GM21717 (cell line): ENCODE results near the gene HEPN1.
"Not testable (repeated sequence)": the region's sequence is repeated elsewhere in the genome, so short reads cannot be mapped to it uniquely, and the experiment has no call there.

Experiments
- ATAC-seq: cut with Tn5 transposase; IDR thresholded peaks from one replicate; pipeline ENCODE4 v1.9.1; 2021; ENCODE audit warnings: mild to moderate bottlenecking, moderate library complexity; ENCODE audit not compliant: unreplicated experiment

The HEPN1 gene

GRCh38 chr11:124938970-124939369 is 19.9 kb downstream of the HEPN1 start:
- no peak for ATAC-seq

DNA sequence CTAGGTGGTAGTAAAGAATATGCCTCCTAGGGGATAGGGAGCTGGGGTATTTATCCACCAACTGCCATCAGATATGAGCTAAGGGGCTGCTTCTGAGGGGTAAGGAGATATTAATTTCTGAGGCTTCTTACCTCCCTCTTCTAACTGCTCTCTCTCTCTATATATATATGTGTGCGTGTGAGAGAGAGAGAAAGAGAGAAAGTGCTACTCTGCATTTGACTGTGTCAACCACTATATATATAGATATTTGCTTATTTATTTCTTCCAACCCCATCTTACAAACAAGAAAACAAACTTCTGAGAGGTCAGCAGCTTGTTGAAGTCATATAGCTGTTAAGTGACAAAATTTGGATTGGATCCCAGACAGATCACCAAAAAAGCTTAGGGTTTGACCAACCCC is 22.7 kb downstream of the HEPN1 start:
- ATAC-seq, result no peak

DNA sequence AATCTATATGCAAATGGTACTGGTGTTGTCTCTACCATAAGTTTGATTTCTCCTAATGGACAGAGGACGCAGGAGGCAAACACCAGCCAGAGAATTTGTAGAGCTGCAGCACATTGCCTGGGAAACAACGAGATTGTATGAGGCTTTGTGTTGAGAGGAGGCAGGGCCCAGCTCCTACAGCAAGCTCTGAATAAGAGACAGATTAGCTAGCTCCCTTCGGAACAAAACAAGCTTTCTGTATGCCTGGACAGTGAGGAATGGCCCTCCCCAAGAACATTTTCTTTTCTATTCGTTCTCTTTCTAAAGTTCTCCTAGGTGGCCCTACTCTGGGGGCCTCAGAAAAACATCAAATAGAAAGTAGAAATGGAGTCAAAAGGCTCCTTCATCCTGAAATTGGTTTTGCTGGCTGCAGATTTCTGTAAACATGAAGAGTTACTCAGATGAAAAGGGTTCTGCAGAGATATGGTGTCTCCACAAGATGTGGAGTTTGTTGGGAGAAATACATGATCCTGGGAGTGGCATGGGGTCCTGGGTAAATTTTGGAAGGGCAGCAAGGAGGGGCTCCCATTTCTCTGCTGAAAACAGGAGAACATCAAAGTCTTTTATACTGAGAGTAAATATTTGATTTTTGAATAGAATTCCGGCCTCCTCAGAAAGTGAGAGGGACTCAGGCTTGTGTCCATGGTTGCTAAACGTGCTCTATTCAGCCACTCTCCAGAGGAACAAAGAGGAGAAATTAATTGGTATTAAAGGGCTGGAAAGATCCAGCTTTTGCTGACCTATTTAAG is 23.6 kb downstream of the HEPN1 start:
- no peak for ATAC-seq

DNA sequence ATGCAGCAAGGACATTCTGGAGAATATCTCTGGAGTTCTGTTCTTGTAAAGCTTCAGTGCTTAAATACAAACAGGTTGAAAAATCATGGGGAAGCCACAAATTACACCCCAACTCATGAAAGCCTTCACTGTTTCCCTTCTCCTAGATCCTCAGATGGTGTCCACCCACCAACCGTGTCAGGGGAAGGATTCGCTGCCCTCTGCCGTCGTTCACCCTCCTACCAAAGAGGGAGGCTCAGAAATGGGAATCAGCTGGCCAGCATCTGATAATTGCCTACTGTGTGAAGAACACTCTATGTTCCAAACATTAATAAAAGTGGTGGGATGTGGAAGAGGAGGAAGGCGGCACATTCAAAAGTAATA is 24.2 kb downstream of the HEPN1 start:
- no peak for ATAC-seq

DNA sequence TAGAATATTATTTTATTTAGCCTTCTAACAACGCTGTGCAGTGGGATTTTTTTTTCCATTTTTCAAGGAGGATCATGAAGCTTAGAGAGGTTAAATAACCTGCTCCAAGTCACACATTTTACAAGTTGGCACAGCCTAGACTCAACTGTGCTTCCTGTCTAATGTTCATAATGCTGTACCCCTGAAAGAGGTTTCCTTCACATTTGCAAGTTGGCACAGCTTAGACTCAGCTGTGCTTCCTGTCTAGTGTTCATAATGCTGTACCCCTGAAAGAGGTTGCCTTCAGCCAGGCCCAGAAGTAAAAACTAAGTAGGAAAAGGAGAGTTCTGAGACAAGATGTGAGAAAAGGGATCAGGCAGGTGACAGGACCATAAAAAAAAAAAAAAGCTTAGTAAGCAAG is 24.7 kb downstream of the HEPN1 start:
- no peak for ATAC-seq

- ATAC-seq, result no peak
Observed at GRCh38 chr11:124944565-124944964, 25.5 kb downstream of the HEPN1 start.

GRCh38 chr11:124945826-124946225 is 26.8 kb downstream of the HEPN1 start:
- ATAC-seq, result no peak

DNA sequence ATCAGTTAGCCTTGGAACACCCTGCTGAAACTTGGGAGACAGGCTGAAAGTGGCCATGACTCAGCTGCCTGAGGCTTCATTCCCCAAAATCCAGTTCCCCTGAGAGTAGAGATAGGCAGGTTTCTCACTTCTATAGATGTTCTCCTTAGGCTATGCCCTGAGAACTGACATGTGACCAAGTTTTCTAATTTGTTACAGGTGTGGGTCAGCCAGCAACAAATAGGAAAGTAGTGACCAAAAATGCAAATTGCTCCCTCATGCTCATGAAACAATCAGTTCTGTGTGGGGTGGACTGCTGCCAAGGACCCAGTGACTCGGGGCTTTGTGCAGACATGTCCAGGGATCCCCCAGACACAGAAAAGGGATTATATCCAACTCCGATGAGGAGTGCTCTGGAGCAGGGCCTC is 27.7 kb downstream of the HEPN1 start:
- no peak for ATAC-seq

DNA sequence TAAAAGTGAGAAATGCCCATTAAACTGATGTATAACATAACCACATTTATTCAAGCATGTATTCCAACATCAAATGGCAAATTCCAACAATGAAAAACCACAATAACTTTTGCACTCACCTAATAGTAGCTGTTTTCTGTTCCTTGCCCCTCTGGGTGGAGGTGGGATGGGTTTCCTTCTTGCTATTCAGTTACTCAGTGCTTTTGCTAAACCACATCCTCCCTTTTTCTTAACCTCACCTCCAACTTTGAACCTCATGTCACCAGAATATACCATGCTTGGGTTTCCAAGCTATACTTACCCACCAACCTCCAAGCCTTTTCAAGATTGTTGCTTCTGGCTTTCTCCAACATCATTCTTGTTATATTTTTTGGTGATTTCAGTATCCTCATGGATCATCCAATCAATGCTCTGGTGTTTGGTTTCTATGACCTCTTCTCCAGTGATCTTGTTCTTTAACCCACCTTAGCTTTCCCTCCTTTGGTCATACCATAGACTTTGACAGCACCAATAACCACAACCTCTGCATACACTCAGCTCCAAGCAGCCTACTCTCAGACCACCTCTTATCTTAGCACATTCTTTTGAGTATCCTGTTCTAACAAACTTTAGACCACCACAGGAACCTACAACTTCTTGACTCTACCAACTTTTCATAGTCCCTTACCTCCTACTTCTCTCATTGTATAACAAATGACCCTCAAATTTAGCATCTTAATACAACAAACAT is 31.7 kb downstream of the HEPN1 start:
- ATAC-seq, result no peak

GRCh38 chr11:124951341-124951740 is 32.3 kb downstream of the HEPN1 start:
- ATAC-seq, result no peak

DNA sequence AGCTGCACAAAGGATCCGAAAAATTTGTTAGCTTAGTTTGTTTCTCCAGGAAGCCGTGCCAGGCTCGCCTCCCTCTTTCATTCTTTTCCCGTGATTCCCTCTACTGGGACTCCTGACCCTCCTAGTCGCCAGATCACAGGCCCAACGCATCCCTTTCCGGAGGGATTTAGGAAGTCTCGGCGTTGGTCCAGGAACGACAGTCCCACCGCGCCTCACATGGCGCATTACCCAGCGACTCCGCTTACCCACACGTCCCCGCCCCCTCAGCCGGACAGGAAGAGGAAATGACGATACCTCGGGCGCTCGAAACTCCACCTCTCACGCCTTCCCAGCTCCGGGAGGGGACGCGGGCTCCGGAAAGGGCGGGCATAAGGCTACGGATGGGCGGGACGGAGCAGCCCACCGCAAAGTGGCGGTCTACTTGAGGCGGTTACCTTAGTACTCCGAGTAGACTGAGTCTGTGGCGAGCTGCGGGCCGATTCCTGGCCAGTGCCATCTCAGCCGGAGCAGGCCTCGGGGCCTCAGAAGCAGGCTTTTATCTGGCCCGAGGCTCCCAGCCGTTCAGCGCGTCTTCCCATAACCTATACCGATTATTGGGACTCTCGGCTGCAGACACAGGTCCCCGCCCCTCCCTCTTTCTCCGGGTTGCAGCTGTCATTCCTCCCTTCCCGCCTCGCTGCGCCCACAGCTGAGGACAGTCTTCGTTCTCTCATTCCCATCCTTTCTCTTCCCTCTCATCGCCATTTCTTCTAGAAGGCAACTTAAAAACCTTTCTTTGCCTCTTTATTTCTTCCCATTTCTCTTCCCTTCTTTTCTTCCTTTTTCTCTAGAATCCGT is 34.9 kb downstream of the HEPN1 start, which contains the start of gene CCDC15:
Gene CCDC15, plus strand, starts transcription at position 450 of the 837 bp plus-strand sequence. CDS start 531 bp downstream, outside the sequence.
- ATAC-seq, result peak; percentile 99

GRCh38 chr11:124954590-124954955 is 35.5 kb downstream of the HEPN1 start:
- no peak for ATAC-seq

GRCh38 chr11:124955035-124955434 is 36.0 kb downstream of the HEPN1 start:
- no peak for ATAC-seq

DNA sequence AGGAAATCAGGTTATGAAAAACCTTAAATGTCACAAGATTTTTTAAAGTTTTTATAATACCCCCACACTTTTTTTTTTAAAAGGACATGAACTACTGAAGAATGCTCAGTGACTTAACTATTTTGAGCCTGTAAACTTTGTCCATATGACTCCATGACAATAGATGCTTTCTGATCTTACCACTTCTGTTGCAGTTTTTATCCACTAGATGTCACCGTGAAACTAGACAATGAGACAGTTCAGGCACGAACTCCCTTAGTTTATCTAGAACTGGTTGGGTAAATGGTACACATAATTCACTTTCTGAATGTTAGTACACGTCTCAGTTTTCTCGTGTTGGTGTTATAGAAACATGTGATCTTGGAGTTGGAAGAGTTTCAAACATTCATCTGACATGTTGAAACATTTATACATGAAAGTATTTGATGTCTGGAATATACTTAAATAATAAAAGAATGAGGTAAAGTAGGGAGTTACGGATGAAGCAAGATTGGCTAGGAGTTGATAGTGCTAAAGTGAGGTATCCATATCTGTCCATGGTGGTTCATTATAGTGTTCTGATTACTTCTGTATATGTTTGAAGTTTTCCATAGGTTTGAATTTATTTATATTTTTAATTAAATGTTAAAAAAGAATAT is 43.0 kb downstream of the HEPN1 start:
- ATAC-seq, result peak; percentile 90

DNA sequence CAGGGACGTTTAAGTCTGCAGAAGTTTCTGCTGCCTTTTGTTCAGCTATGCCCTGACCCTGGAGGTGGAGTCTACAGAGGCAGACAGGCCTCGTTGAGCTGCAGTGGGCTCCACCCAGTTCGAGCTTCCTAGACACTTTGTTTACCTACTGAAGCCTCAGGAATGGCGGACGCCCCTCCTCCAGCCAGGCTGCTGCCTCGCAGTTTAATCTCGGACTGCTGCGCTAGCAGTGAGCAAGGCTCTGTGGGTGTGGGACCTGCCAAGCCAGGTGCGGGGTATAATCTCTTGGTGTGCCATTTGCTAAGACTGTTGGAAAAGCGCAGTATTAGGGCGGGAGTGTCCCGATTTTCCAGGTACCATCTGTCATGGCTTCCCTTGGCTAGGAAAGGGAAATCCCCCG is 49.1 kb downstream of the HEPN1 start:
- not testable (repeated sequence) for ATAC-seq
